ENCODE results near the gene INPP5B.

Gene INPP5B

GRCh38 chr1:37840711-37841110 lies 106.1 kb downstream of the INPP5B start:
- DNase-seq (ENCODE audit: low read depth in 2 of 2): no peak

- no peak for DNase-seq (ENCODE audit: low read depth in 2 of 2)
These were observed 107.2 kb downstream of the INPP5B start for GRCh38 chr1:37839676-37840075.

- no peak for DNase-seq (ENCODE audit: low read depth in 2 of 2)
These were observed 110.1 kb downstream of the INPP5B start for GRCh38 chr1:37836788-37837187.

- DNase-seq (ENCODE audit: low read depth in 2 of 2): no peak
These were observed 115.0 kb downstream of the INPP5B start for GRCh38 chr1:37831809-37832208.

GRCh38 chr1:37831109-37831508 lies 115.7 kb downstream of the INPP5B start:
- no peak for DNase-seq (ENCODE audit: low read depth in 2 of 2)

- no peak for DNase-seq (ENCODE audit: low read depth in 2 of 2)
These were observed 118.3 kb downstream of the INPP5B start for GRCh38 chr1:37828410-37829074.

GRCh38 chr1:37825506-37825905 lies 121.3 kb downstream of the INPP5B start:
- no peak for DNase-seq (ENCODE audit: low read depth in 2 of 2)

- no peak for DNase-seq (ENCODE audit: low read depth in 2 of 2)
These were observed 122.9 kb downstream of the INPP5B start for GRCh38 chr1:37824001-37824400.

GRCh38 chr1:37822906-37823815 lies 123.7 kb downstream of the INPP5B start:
- DNase-seq (ENCODE audit: low read depth in 2 of 2): no peak

- DNase-seq (ENCODE audit: low read depth in 2 of 2): no peak
These were observed 125.4 kb downstream of the INPP5B start for GRCh38 chr1:37821481-37821880.

- DNase-seq (ENCODE audit: low read depth in 2 of 2): no peak
These were observed 129.4 kb downstream of the INPP5B start for GRCh38 chr1:37817481-37817880.

GRCh38 chr1:37814252-37814651 lies 132.6 kb downstream of the INPP5B start:
- DNase-seq (ENCODE audit: low read depth in 2 of 2): no peak

GRCh38 chr1:37813529-37814145 lies 133.2 kb downstream of the INPP5B start:
- no peak for DNase-seq (ENCODE audit: low read depth in 2 of 2)

GRCh38 chr1:37811027-37811655 lies 135.7 kb downstream of the INPP5B start:
- DNase-seq (ENCODE audit: low read depth in 2 of 2): peak; percentile 43 to 54

Measured in stimulated activated CD4-positive, alpha-beta T cell treated with anti-CD3 and anti-CD28 coated beads, Interleukin-1b, Interleukin-23, amount 100 ng/mL, for 4 hours (primary cell).